Neural crest cell (in vitro differentiated cells): ENCODE results near the gene TAS2R38. TPM values are rescaled to one million over a fixed set of nuclear protein-coding genes. Genes with fewer than 3 reads are reported as not detected.

Source experiments
- DNase-seq: peaks from one replicate; pipeline ENCODE4 v3.0.0; 2021; ENCODE audit warnings: low read depth, mixed read lengths, low spot score
- H3K27ac Mint-ChIP-seq: one replicate; pipeline ENCODE4 v1.8.0; 2021; ENCODE audit warnings: mild to moderate bottlenecking, mixed read lengths; ENCODE audit not compliant: unreplicated experiment
- H3K27me3 Mint-ChIP-seq: 2 replicates; pipeline ENCODE4 v1.8.0; 2021; ENCODE audit warnings: low read depth, mild to moderate bottlenecking, mixed read lengths
- H3K36me3 Mint-ChIP-seq: 2 replicates; pipeline ENCODE4 v1.8.0; 2021; ENCODE audit warnings: low read depth, mild to moderate bottlenecking, mixed read lengths
- H3K4me1 Mint-ChIP-seq: 2 replicates; pipeline ENCODE4 v1.8.0; 2021; ENCODE audit warnings: mixed read lengths
- H3K4me3 Mint-ChIP-seq: one replicate; pipeline ENCODE4 v1.8.0; 2021; ENCODE audit warnings: mild to moderate bottlenecking, mixed read lengths
- H3K9me3 Mint-ChIP-seq: 2 replicates; pipeline ENCODE4 v1.8.0; 2021; ENCODE audit warnings: mixed read lengths
- CTCF ChIP-seq: fragments of 200-600 bp; sonication (generic); conservative IDR thresholded peaks from 2 replicates; pipeline ENCODE4 v1.5.0; 2021; ENCODE audit warnings: antibody characterized with exemption, mild to moderate bottlenecking
- total RNA-seq: library from RNA; stranded (reverse); gene quantifications from 2 replicates; pipeline ENCODE4 v1.2.1, GENCODE V29; 2021

Gene TAS2R38
- total RNA-seq, 1 donor from 2014 or later: not detected

- Mint-ChIP-seq H3K4me1 (peaks cover 7% of the 10 kb centered on the region), H3K36me3 (no peaks in the 10 kb centered on the region), H3K4me3 (no peak overlapping the region), H3K27ac (no peak overlapping the region), H3K27me3 (no peaks in the 10 kb centered on the region), H3K9me3 (peaks cover 5% of the 10 kb centered on the region)
- DNase-seq: no peak
- no peak for TF ChIP-seq CTCF
Observed at GRCh38 chr7:141999058-141999623, 25.6 kb upstream of the TAS2R38 start.

- H3K27me3 Mint-ChIP-seq: peaks cover 4% of the 10 kb centered on the region
- DNase-seq: no peak
- H3K27ac Mint-ChIP-seq: no peak overlapping the region
- H3K4me3 Mint-ChIP-seq: no peak overlapping the region
- no peaks in the 10 kb centered on the region for H3K36me3 Mint-ChIP-seq
- TF ChIP-seq CTCF: no peak
- peaks cover 2% of the 10 kb centered on the region for H3K9me3 Mint-ChIP-seq
- no peaks in the 10 kb centered on the region for H3K4me1 Mint-ChIP-seq
Observed at GRCh38 chr7:141993354-141993753, 19.8 kb upstream of the TAS2R38 start.

GRCh38 chr7:141992688-141993087 lies 19.1 kb upstream of the TAS2R38 start:
- no peak for TF ChIP-seq CTCF
- H3K4me3 Mint-ChIP-seq: no peak overlapping the region
- no peak for DNase-seq
- H3K4me1 Mint-ChIP-seq: no peaks in the 10 kb centered on the region
- H3K36me3 Mint-ChIP-seq: no peaks in the 10 kb centered on the region
- H3K27me3 Mint-ChIP-seq: peaks cover 4% of the 10 kb centered on the region
- no peaks in the 10 kb centered on the region for H3K9me3 Mint-ChIP-seq
- no peak overlapping the region for H3K27ac Mint-ChIP-seq

- H3K27ac Mint-ChIP-seq: no peak overlapping the region
- no peak for TF ChIP-seq CTCF
- H3K4me1 Mint-ChIP-seq: no peaks in the 10 kb centered on the region
- H3K36me3 Mint-ChIP-seq: no peaks in the 10 kb centered on the region
- H3K4me3 Mint-ChIP-seq: no peak overlapping the region
- H3K9me3 Mint-ChIP-seq: no peaks in the 10 kb centered on the region
- peaks cover 4% of the 10 kb centered on the region for H3K27me3 Mint-ChIP-seq
- DNase-seq: no peak
Observed at GRCh38 chr7:141992156-141992555, 18.6 kb upstream of the TAS2R38 start.

GRCh38 chr7:141991140-141991539 lies 17.6 kb upstream of the TAS2R38 start:
- DNase-seq: no peak
- H3K27me3 Mint-ChIP-seq: peaks cover 4% of the 10 kb centered on the region
- TF ChIP-seq CTCF: no peak
- no peak overlapping the region for H3K4me3 Mint-ChIP-seq
- H3K27ac Mint-ChIP-seq: no peak overlapping the region
- no peaks in the 10 kb centered on the region for H3K36me3 Mint-ChIP-seq
- H3K4me1 Mint-ChIP-seq: no peaks in the 10 kb centered on the region
- peaks cover 1% of the 10 kb centered on the region for H3K9me3 Mint-ChIP-seq
